Right lobe of liver (tissue), 4 donors: ENCODE results near the gene SYNGR1.

Experiments used
- POLR2A ChIP-seq: fragments of 450-650 bp; IDR thresholded peaks from one replicate; pipeline ENCODE4 v1.6.1; 2017; ENCODE audit warnings: antibody characterized with exemption, mild to moderate bottlenecking
- TF ChIP-seq, protein P1 (sequence below), 4 donors: fragments of 200-600 bp in 3 of 4; fragments of 450-650 bp in 1 of 4; IDR thresholded peaks; one replicate each; pipeline versions ENCODE4 v1.5.1 to v1.8.0; 2016 to 2022; ENCODE audit warnings: antibody characterized with exemption in 4 of 4, mild to moderate bottlenecking in 2 of 4
- donor health status: DM: no; HTN: no; CAD: no.
- donor health status: DM: no; HTN: no; CAD: no.
- donor health status: DM: no; HTN: yes; CAD: no.

DNA sequence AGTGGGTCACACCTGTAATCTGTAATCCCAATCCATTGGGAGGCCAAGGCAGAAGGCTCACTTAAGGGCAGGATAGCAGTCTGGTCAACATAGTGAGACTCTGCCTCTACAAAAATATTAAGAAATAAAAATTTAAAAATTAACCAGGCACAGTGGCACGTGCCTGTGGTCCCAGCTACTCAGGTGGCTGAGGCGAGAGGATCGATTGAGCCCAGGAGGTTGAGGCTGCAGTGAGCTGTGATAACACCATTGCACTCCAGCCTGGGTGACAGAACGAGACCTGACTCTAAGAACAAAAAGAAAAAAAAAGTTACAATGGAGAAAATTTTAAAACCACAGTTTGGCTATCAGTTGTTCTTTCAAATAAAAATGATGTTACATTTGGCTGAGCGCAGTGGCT, 13.4 kb upstream of the SYNGR1 start:
- TF ChIP-seq POLR2A, result no peak
- TF ChIP-seq, protein P1, sequence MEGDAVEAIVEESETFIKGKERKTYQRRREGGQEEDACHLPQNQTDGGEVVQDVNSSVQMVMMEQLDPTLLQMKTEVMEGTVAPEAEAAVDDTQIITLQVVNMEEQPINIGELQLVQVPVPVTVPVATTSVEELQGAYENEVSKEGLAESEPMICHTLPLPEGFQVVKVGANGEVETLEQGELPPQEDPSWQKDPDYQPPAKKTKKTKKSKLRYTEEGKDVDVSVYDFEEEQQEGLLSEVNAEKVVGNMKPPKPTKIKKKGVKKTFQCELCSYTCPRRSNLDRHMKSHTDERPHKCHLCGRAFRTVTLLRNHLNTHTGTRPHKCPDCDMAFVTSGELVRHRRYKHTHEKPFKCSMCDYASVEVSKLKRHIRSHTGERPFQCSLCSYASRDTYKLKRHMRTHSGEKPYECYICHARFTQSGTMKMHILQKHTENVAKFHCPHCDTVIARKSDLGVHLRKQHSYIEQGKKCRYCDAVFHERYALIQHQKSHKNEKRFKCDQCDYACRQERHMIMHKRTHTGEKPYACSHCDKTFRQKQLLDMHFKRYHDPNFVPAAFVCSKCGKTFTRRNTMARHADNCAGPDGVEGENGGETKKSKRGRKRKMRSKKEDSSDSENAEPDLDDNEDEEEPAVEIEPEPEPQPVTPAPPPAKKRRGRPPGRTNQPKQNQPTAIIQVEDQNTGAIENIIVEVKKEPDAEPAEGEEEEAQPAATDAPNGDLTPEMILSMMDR (IDR thresholded peaks at IDR 0.05), result no peak
